ENCODE results near the gene RNF208.

- TF ChIP-seq CTCF (IDR thresholded peaks at IDR 0.05) = no peak
- TF ChIP-seq POLR2AphosphoS5 (IDR thresholded peaks at IDR 0.05) = no peak
- no peak for TF ChIP-seq POLR2A (IDR thresholded peaks at IDR 0.05; ENCODE audit: low read depth)
These were observed 8.6 kb downstream of the RNF208 start for GRCh38 chr9:137213160-137214060.

Data from esophagus muscularis mucosa (tissue), 3 donors.